HL-60 (cell line): ENCODE results near the gene DEGS1.

Source experiments
- CTCF ChIP-seq: IDR thresholded peaks from one replicate; pipeline ENCODE4 v1.5.1; 2011; ENCODE audit warnings: low read length, control low read depth, inconsistent platforms; ENCODE audit not compliant: insufficient read depth
- POLR2AphosphoS5 ChIP-seq: IDR thresholded peaks from 2 replicates; pipeline ENCODE4 v1.6.1; 2012; ENCODE audit warnings: low read depth

- TF ChIP-seq CTCF (no peak), POLR2AphosphoS5 (no peak)
Measured at GRCh38 chr1:224212618-224213061, 29.6 kb downstream of the DEGS1 start.
